Panc1 (cell line): ENCODE data around the gene PTGER4. TPM values are rescaled to one million over a fixed set of nuclear protein-coding genes. Genes with fewer than 3 reads are reported as not detected.

ENCODE experiments used
- ATAC-seq: fragments of 200-7000 bp; cut with Tn5 transposase; 2 replicates; pipeline ENCODE4 v1.9.1; 2020; ENCODE audit warnings: mild to moderate bottlenecking, moderate library complexity
- BruUV-seq: library from RNA; stranded (reverse); fragments of 400-500 nt; replicated peaks from 2 replicates; lab custom pipeline; 2021; lab: Mats Ljungman, UMichigan
- CTCF ChIA-PET: fragments of 300-600 bp; sonication (Branson Sonifier 250); formaldehyde crosslinking; loops from one replicate; lab custom pipeline; 2022; ENCODE audit warnings: antibody characterized with exemption; lab: Charles Lee
- POLR2A ChIA-PET: fragments of 300-600 bp; sonication (Branson Sonifier 250); formaldehyde crosslinking; loops from one replicate; lab custom pipeline; 2022; ENCODE audit warnings: antibody characterized with exemption; lab: Charles Lee
- DNase-seq: peaks from one replicate; pipeline ENCODE4 v3.0.0-alpha.2; 2010; ENCODE audit warnings: low read depth, low spot score
- H3K27ac ChIP-seq: 2 replicates; pipeline ENCODE4 v1.5.1; 2011; ENCODE audit warnings: mild to moderate bottlenecking, low read length, inconsistent platforms
- H3K27me3 ChIP-seq: fragments of 200-500 bp; sonication (Bioruptor generic); 2 replicates; pipeline ENCODE4 v1.6.0; 2014; ENCODE audit warnings: low read length, inconsistent platforms; ENCODE audit not compliant: control insufficient read depth, insufficient read depth
- H3K36me3 ChIP-seq: fragments of 200-500 bp; sonication (Bioruptor generic); 2 replicates; pipeline ENCODE4 v1.5.1; 2014; ENCODE audit warnings: inconsistent platforms, mild to moderate bottlenecking, low read length, moderate library complexity; ENCODE audit not compliant: control insufficient read depth, insufficient read depth
- H3K4me1 ChIP-seq: 2 replicates; pipeline ENCODE4 v1.5.1; 2011; ENCODE audit warnings: inconsistent platforms, mild to moderate bottlenecking, low read length, moderate library complexity; ENCODE audit not compliant: control insufficient read depth, insufficient read depth
- H3K4me3 ChIP-seq, 2 experiments: 2 replicates each; pipeline ENCODE4 v1.5.1; 2011 to 2012; ENCODE audit warnings: low read depth in 2 of 2, low read length in 2 of 2, mild to moderate bottlenecking in 2 of 2, inconsistent platforms in 1 of 2, moderate library complexity in 1 of 2
- H3K9me3 ChIP-seq: fragments of 200-500 bp; sonication (Bioruptor generic); 2 replicates; pipeline ENCODE4 v1.5.1; 2014; ENCODE audit warnings: low read depth, mild to moderate bottlenecking, inconsistent platforms, low read length, moderate library complexity; ENCODE audit not compliant: control insufficient read depth, insufficient read depth
- POLR2AphosphoS5 ChIP-seq: IDR thresholded peaks from 2 replicates; pipeline ENCODE4 v1.6.1; 2012; ENCODE audit warnings: mild to moderate bottlenecking, low read depth, low read length, moderate library complexity
- SIN3A ChIP-seq: IDR thresholded peaks from 2 replicates; pipeline ENCODE4 v1.6.1; 2012; ENCODE audit warnings: low read depth, mild to moderate bottlenecking, low read length, moderate library complexity, borderline replicate concordance; ENCODE audit not compliant: insufficient read depth
- TCF7L2 ChIP-seq: IDR thresholded peaks from 2 replicates; pipeline ENCODE4 v1.6.1; 2011; ENCODE audit warnings: mild to moderate bottlenecking, low read depth, low read length, inconsistent platforms
- in situ Hi-C: cut with HindIII; loops from 2 replicates; pipeline ENCODE4 v1.10.0; 2016; ENCODE audit warnings: low sequenced_read_pairs, low pct_unique_long_range_greater_than_20kb
- intact Hi-C: fragments of 100-400 bp; cut with micrococcal nuclease; formaldehyde crosslinking; loops from one replicate; pipeline ENCODE4 v1.10.0; 2022; ENCODE audit not compliant: unreplicated experiment
- total RNA-seq: library from RNA; stranded (reverse); gene quantifications from one replicate; pipeline ENCODE4 v1.2.1, GENCODE V29; 2021; ENCODE audit not compliant: unreplicated experiment
- TF ChIP-seq, protein P1 (sequence below): fragments of 450-650 bp; IDR thresholded peaks from 2 replicates; pipeline ENCODE4 v1.5.1; 2017; ENCODE audit warnings: mild to moderate bottlenecking
- TF ChIP-seq, protein P2 (sequence below), 2 experiments: IDR thresholded peaks; 2 replicates each; pipeline ENCODE4 v1.6.1; 2011 to 2012; ENCODE audit warnings: low read depth in 2 of 2, control low read depth in 1 of 2, low read length in 1 of 2, mild to moderate bottlenecking in 1 of 2, moderate library complexity in 1 of 2; ENCODE audit not compliant: insufficient read depth in 1 of 2

PTGER4 gene
- total RNA-seq, 1 experiment from 2014 or later: 20.0 TPM

DNA sequence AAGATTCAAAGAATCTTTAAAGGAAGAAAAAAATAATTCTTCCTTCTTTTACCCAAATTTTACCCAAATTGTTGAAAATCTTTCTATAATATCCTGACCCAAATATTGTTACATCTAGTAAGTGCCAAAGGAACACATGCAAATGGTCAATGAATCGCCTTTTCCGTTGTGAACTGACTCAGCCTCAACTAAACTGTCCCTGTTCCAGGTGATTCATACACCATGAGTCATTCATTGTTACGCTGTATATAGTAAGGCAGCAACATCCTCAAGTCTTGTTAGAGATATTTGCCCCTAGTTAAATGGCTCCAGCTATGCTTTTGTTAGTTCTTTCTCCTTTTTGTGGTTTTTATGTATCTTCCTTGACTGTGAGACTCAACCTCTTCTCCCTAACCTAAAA lies 9.7 kb downstream of the PTGER4 start:
- TF ChIP-seq POLR2AphosphoS5: peak; percentile 83; the same call in 1 of the 2 replicates
- TF ChIP-seq, protein P1, sequence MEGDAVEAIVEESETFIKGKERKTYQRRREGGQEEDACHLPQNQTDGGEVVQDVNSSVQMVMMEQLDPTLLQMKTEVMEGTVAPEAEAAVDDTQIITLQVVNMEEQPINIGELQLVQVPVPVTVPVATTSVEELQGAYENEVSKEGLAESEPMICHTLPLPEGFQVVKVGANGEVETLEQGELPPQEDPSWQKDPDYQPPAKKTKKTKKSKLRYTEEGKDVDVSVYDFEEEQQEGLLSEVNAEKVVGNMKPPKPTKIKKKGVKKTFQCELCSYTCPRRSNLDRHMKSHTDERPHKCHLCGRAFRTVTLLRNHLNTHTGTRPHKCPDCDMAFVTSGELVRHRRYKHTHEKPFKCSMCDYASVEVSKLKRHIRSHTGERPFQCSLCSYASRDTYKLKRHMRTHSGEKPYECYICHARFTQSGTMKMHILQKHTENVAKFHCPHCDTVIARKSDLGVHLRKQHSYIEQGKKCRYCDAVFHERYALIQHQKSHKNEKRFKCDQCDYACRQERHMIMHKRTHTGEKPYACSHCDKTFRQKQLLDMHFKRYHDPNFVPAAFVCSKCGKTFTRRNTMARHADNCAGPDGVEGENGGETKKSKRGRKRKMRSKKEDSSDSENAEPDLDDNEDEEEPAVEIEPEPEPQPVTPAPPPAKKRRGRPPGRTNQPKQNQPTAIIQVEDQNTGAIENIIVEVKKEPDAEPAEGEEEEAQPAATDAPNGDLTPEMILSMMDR: no peak
- Histone ChIP-seq H3K9me3 (peaks cover 2% of the 10 kb centered on the region; the same call in 1 of the 2 replicates), H3K4me3 (no peak overlapping the region), H3K27me3 (no peaks in the 10 kb centered on the region), H3K4me1 (peaks cover 51% of the 10 kb centered on the region), H3K36me3 (peaks cover 5% of the 10 kb centered on the region; the same call in 1 of the 2 replicates), H3K27ac (peak overlapping the region; percentile 90)
- peak; percentile 100 for DNase-seq
- intact Hi-C loops (loop anchor here (2.0 to 10.0 kb wide), 5 partner anchors 48 to 1107 kb away; no protein-coding TSS in a partner anchor), in situ Hi-C loops (no loop called here)
- ChIA-PET CTCF (no interaction called here), POLR2A (interaction anchor here (0.7 kb wide), 1 partner anchor 689 kb away, joined by 3 read pairs; no protein-coding TSS in a partner anchor)
- peak; percentile 88 for ATAC-seq
- no TSS peak for BruUV-seq

DNA sequence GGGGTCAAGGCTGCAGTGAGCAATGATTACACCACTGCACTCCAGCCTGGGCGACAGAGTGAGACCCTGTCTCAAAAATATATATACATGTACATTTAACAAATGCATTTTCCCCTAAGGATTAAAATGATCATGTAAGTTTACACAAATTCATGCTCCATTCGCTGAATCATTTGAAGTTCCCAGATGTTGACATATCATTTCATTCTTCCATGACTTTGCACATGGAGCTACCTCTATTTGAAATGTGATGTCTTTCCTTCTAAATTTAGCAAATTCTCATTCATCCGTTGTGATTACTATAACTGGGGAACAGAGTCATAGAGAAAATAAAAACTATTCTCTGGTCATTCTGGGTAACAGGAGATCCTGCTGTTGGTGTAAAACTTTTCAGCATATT lies 10.6 kb downstream of the PTGER4 start:
- H3K4me3 ChIP-seq: no peak overlapping the region
- ATAC-seq: no peak
- H3K9me3 ChIP-seq: peaks cover 3% of the 10 kb centered on the region; the same call in 1 of the 2 replicates
- TF ChIP-seq POLR2AphosphoS5 (no peak), SIN3A (no peak), TCF7L2 (no peak)
- TF ChIP-seq, protein P2, sequence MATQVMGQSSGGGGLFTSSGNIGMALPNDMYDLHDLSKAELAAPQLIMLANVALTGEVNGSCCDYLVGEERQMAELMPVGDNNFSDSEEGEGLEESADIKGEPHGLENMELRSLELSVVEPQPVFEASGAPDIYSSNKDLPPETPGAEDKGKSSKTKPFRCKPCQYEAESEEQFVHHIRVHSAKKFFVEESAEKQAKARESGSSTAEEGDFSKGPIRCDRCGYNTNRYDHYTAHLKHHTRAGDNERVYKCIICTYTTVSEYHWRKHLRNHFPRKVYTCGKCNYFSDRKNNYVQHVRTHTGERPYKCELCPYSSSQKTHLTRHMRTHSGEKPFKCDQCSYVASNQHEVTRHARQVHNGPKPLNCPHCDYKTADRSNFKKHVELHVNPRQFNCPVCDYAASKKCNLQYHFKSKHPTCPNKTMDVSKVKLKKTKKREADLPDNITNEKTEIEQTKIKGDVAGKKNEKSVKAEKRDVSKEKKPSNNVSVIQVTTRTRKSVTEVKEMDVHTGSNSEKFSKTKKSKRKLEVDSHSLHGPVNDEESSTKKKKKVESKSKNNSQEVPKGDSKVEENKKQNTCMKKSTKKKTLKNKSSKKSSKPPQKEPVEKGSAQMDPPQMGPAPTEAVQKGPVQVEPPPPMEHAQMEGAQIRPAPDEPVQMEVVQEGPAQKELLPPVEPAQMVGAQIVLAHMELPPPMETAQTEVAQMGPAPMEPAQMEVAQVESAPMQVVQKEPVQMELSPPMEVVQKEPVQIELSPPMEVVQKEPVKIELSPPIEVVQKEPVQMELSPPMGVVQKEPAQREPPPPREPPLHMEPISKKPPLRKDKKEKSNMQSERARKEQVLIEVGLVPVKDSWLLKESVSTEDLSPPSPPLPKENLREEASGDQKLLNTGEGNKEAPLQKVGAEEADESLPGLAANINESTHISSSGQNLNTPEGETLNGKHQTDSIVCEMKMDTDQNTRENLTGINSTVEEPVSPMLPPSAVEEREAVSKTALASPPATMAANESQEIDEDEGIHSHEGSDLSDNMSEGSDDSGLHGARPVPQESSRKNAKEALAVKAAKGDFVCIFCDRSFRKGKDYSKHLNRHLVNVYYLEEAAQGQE (IDR thresholded peaks at IDR 0.05; ENCODE audit: insufficient read depth in 1 of 2, low read depth in 2 of 2, low read length in 1 of 2): no peak
- TF ChIP-seq, protein P1: no peak
- H3K27ac ChIP-seq: peak overlapping the region; percentile 52
- no peak for DNase-seq
- intact Hi-C loops: no loop called here
- peaks cover 43% of the 10 kb centered on the region for H3K4me1 ChIP-seq
- in situ Hi-C loops: no loop called here
- BruUV-seq: no TSS peak
- peaks cover 5% of the 10 kb centered on the region; the same call in 1 of the 2 replicates for H3K36me3 ChIP-seq
- no peaks in the 10 kb centered on the region for H3K27me3 ChIP-seq
- POLR2A ChIA-PET: no interaction called here
- CTCF ChIA-PET: no interaction called here
